Choroid plexus epithelial cell (primary cell): ENCODE data around the gene TIGD7.

ENCODE experiments used
- DNase-seq: peaks from one replicate; pipeline ENCODE4 v3.0.0-alpha.2; 2010; ENCODE audit warnings: low read depth
- H3K4me3 ChIP-seq: 2 replicates; pipeline ENCODE4 v1.5.1; 2011; ENCODE audit warnings: low read depth, mild to moderate bottlenecking, control low read depth, low read length, moderate library complexity
- CTCF ChIP-seq: conservative IDR thresholded peaks from 2 replicates; pipeline ENCODE4 v1.5.1; 2011; ENCODE audit warnings: low read depth, mild to moderate bottlenecking, control low read depth, inconsistent platforms, low read length, moderate library complexity

TIGD7 gene

GRCh38 chr16:3305109-3306068 is at the start of gene TIGD7, which contains the start of gene ZNF75A:
Gene TIGD7 (minus strand): TSS chr16:3305430. CDS start chr16:3300614, 4,816 bp downstream.
Gene ZNF75A (plus strand): TSS chr16:3305497. CDS start chr16:3308429, 2,932 bp downstream.
- peak within 1 kb of the TSS; percentile 89 for H3K4me3 ChIP-seq
- DNase-seq = peak; percentile 93
- TF ChIP-seq CTCF = no peak

GRCh38 chr16:3349175-3349574 is 43.9 kb upstream of the TIGD7 start:
- no peak for TF ChIP-seq CTCF
- DNase-seq = no peak
- H3K4me3 ChIP-seq = no peak overlapping the region

- no peak overlapping the region for H3K4me3 ChIP-seq
- no peak for DNase-seq
- no peak for TF ChIP-seq CTCF
These were observed 43.4 kb upstream of the TIGD7 start for GRCh38 chr16:3348547-3349167.

- no peak for DNase-seq
- TF ChIP-seq CTCF = no peak
- H3K4me3 ChIP-seq = no peak overlapping the region
These were observed 42.4 kb upstream of the TIGD7 start for GRCh38 chr16:3347586-3347985.

- H3K4me3 ChIP-seq = no peak overlapping the region
- no peak for TF ChIP-seq CTCF
- no peak for DNase-seq
These were observed 40.8 kb upstream of the TIGD7 start for GRCh38 chr16:3346041-3346440.

GRCh38 chr16:3328643-3329042 is 23.4 kb upstream of the TIGD7 start:
- H3K4me3 ChIP-seq = no peak overlapping the region
- no peak for TF ChIP-seq CTCF
- no peak for DNase-seq
